CD1c-positive myeloid dendritic cell (primary cell): Measurements from ENCODE around the gene VSIG2.

Experiments used
- DNase-seq: peaks from one replicate; pipeline ENCODE4 v3.0.0-alpha.2; 2016; ENCODE audit errors: extremely low spot score

Gene VSIG2

DNA sequence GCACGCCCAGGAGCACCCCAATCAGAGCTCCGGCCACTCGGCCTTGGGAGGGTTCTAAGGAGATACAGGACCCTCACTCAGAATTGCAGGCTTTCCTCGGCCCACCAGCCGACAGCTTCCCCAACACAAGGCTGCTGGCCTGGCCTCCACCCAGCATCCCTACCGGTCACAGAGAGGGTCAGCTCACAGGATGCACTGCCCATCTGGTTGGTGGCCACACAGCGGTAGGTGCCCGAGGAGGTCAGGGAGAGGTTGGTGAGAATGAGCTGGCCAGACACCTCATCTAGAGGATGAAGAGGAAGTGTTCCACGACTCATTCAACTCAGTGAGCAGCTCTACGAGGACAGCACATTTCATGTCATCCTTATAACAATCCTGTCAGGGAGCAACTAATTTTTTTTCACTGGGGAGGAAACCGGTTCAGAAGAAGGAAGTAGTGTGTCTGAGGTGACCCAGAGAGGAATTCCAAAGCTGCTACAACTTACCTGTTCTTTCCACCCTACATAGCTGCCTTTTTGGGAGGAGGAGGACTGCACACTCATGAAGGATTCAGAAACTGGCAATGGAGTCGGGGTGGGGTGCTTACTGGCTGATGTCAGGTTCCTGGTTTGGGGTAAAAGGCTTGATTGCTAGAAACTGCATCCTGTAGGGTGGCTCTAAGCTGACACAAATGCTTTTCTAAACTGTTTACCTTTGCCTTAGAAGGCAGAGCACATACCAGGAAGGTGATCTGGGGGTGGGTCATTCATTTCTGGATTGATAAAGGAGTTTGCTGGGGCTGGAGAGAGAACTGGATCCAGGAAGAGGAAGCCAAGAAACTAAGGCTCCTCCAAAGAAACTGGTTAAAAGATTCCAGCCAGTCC is 3.3 kb downstream of the VSIG2 start:
- peak; percentile 63 for DNase-seq

DNA sequence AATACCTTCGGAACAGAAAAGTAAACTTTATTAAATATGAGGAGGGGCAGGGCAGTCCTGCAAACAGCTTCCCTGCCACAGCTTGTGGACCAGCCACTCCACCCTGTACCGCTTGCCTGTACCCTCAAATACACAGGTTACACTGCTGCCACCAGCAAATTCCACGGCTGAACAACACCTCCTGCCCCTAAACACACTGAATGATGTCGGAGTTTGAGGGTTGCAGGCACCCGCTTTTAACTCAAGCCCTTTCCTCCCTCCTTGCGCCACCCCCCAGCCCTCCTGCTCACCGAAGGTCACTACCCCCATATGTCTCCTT is 4.0 kb downstream of the VSIG2 start:
- DNase-seq: no peak

DNA sequence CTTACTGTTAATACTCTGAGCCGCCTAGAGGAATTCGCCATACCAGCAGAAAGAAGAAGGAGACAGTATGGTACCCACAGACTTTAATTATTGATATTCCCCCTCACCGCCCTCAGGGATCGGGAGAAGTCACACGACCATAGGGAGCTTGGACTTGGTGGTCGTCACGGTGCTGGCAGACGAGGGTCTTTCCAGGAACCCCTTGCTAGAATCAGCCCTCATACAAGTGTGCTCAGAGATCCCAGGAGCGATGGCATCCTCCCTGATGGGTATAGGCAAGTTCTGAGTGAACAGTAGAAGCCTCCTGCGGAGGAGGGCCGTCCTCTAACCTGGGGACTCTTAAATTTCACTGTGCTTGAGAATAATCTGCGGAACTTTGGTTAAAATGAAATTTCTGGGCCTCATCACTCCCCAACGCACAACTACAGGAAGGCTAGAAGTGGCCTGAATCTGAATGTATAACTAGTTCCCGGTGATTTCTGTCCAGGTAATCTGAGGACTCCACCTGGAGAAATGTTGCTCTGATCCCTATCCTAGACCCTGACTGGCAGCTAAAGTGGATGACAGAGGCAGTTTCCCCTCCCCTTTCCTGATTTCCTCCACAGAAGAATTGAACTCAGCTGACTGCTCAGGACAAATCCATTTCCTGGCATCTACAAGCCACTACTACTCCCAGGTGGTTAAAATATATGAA is 4.5 kb downstream of the VSIG2 start:
- DNase-seq: no peak

DNA sequence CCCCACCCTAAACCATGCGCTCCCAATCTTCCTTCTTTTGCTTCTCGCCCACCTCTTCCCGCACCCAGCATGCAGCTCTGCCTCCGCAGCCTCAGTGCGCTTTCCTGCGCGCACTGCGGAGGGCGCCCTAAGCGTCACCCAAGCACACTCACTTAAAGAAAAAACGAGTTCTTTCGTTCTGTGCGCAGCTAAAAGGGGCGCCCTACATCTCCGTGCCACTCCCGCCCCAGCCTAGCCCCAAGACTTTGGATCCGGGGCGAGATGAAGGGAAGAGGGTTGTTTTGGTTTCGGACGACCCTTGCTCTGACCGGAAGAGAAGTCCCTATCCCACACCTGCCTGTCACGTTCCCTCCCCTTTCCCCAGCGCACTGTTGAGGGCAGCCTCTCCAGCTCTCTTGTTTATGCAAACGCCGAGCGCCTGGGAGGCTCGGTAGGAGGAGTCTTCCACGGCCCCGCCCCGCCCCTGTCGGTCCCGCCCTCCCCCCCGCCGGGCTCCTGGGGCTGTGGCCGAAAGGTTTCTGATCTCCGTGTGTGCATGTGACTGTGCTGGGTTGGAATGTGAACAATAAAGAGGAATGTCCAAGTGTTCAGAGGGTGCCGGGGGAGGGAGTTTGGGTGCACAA is 5.3 kb downstream of the VSIG2 start:
- peak; percentile 81 for DNase-seq

DNA sequence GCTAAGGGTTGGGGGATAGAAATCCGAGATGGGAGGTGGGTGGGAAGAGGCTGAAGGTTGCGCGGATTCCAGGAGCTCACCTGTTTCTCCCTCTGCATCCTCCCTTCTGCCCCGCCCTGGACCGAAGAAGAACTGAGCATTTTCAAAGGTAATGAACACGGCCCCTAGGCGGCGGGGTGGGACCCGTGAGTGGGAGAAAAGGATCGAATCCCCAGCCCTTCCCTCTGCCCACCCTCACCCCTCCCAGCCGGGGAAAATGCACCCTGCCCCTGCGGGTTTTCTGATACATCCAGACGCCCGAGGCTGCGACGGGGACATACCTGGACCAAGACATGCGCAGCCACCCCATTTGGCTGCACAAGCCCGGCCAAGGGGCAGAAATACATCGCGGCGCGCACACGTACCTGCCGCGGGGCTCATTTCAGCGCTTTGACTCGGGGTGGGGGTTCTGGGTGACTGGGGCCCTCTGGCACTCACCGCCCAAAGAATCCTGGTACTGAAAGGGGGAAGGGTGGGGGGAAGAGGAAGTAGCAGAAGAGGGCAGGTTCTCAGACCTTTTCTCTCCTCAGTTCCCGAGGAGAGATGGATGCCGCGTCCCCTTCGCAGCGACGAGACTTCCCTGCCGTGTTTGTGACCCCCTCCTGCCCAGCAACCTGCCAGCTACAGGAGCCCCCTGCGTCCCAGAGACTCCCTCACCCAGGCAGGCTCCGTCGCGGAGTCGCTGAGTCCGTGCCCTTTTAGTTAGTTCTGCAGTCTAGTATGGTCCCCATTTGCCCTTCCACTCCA is 6.0 kb downstream of the VSIG2 start:
- no peak for DNase-seq

DNA sequence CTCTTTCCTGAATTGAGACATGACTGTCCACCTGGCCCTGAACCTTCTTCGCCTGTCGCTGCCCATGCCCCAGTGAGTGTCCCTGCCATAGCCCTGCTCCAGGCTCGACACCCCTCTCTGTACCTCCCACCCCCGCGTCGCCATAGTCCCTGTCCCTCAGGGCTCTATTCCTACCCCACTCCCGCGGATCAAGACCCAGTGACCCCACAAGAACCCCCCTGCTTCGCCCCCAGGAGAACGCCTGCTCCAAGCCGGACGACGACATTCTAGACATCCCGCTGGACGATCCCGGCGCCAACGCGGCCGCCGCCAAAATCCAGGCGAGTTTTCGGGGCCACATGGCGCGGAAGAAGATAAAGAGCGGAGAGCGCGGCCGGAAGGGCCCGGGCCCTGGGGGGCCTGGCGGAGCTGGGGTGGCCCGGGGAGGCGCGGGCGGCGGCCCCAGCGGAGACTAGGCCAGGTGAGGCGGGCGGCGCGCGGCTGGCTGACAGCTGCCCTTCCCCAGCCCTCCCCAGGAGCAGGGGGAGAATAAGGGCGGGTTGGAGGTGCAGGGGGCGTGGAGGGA is 6.7 kb downstream of the VSIG2 start:
- no peak for DNase-seq

DNA sequence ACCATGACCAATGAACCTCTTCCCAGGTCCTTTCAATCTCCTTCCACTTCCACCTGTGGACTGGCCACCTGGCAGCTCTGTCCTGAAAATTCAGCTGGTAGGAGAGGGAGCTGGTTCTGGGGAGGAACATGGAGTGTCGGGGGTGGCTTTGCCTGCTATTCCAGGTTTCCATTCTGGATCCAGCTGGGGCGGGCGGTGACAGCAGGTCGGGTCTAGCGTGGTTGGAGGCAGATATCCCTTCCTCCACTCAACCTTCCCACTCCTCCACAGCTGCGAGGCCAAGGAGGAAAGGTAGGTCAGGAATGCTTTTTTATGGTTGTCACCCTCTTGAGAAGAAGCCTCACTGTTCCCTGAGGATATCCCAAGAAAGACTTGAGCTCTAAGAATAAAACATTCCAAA is 9.0 kb downstream of the VSIG2 start:
- DNase-seq: no peak

DNA sequence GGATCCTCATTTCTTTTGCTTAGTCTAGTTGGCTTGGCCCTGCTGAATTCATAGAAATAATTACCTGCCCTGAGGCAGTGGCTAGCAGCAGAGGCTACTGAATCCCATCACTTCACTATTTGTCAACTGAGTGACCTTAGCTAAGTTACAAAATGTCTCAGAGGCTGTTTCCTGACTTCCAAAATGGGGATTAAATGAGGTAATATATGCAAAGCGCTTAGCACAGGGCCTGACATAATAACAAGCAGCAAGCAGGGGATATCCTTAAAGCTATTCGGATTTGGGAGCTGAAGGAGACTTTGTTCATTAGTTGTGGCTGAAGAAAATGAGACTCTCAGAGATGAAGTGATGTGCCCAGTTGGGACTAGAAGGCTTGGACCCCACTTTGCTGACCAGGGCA is 9.5 kb downstream of the VSIG2 start:
- no peak for DNase-seq

DNA sequence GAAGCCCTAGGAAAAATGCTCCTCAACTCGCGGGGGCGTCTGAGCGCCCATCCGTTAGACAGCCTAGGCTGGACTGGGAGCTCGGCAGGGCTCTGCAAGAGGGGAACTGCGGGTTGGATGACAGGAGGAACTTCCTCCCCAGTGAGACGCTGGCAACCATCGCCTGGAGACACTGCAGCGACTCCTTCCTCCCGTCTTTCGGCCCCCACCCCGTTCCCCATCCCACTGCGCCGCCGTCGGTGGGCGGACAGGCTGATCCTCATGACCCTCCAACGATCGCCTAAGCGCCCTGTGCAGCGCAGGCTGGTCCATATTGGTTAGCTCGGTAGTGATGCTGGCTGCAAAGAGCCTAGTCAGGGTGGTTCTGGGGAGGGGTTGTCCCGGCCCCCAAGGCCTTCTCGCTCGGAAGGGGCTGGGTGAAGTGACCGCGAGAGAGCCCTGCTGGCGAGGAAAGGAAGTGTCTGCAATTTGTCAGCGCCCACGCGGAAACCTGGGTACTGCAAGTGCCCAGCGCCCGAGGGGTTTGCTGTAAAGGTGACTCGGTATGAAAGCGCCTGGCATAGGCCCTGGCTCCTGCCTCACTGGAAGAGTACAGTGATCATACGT is 11.7 kb downstream of the VSIG2 start:
- peak; percentile 81 for DNase-seq

DNA sequence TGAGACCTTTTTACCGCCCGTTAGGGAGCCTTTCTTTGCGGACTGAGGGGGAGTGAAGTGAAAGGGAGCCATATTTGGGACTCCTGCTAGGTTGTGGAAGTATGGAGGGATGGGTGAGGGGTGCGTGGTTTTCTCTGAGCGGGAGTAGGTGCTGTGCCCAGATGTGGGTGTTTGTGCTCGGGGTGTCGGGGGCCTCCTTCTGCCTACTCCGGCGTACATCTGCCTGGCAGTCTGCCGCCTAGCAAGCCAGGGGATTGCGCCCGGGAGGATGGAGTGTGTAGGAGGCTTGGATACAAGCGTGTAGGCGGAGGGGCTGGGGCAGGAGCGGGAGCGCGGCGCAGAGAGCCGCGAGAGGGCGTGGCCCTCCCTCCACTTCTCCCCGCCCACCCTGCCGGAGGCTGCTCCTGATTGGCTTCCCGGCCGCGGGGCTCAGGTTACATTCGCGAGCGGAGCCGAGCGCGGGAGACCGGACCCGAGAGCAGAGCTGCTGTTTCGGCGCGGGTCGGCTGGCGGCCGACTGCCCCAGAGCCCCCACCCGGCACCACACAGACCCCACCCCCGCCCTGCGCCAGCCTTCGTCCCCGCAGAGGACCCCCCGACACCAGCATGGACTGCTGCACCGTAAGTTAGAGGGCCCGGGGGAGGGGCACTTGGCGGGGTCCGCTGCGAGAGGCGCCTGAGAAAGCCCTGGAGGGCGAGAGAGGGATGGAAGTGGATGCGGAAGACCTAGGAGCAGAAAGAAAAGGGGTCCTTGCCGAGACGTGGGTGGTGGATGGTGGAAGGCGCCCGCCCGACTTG is 12.4 kb downstream of the VSIG2 start, which contains the start of gene NRGN:
Gene NRGN (plus strand): TSS at position 464 of the 798 bp plus-strand sequence. CDS start 143 bp downstream, at position 607.
- DNase-seq: peak; percentile 90

DNA sequence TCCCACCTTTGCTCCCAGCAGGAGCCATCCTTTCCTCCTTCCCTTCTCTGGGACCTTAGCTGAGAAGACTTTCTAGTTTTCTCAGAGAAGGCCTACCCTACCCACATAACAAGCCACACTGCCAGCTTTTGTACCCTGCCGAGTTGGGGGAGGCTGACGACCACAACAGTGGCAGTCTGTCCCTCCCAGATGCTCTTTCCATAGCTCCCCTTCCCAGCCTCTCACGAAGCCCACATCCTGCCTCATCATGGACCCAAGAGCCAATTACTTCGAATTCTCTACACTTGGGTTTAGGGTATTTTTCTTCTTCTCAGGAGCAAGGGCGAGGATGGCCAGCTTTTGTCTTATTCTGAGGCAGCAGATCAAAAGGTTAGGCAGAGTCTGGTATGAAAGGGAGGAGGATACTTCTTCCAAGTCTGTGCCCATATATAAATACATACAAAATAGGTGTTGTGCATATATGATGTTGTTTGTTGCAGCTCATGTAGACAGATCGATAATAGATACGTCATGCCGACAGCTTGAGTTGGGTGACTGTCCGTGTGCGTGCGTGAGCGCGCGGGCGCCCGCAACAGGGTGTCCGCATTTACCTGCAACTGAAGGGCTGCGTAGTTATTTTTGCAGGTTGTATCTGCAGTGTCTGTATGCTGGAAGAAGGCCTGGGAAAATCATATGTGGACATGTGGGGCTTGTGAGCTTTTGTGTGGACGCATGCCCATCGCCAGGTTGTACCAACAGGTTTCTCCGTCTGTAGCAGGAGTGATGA is 13.2 kb downstream of the VSIG2 start:
- DNase-seq: no peak

DNA sequence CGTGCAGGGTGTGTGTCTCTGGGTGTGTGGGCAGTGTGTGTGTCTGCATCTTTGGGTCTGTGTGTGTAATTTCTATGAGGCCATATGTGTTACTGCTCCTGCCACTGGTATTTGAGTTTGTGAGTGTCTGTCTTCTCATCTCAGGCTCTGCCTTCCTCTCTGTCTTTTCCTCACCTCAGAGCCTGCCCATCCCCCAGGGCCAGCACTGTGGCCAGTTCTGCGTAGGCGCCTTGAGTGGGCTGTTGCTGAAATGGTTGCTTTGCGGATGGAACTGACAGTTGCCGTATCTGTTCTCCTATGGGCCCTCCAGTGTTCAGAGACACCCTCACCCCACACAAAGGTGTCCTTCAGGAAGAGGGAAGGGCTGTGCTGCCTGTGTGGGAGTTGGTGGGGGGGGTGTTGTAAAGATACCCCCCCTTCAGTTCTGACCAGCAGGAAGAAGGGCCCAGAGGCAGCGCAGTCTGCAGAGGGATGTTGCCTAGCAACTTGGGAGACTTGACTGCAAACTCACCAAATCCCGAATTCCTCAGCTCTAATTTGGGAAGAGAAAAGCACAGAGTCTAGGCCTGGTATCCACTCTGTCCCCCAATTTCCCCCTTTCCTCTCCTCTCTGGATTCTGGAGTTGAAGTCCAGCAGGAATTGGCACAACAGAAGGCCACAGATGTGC is 14.3 kb downstream of the VSIG2 start:
- DNase-seq: peak; percentile 25

DNA sequence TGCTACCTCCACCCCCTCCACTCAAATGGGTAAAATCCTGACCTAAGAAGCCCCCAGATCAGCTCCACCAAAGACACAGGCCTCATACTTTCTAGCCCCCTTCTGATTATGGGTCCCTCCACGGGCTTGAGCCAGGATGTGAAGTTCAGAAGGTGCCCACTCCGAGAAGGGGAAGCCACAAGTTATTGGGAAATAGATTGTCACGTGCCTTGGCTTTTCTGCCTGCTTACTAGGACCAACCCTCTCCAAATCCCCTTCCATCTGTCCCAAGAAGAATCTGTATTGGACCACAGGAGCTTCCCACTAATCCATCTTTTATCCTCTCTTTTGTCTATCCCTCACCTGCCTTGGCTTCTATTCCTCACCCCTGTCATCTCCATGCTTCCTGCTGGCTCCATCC is 15.3 kb downstream of the VSIG2 start:
- peak; percentile 70 for DNase-seq

DNA sequence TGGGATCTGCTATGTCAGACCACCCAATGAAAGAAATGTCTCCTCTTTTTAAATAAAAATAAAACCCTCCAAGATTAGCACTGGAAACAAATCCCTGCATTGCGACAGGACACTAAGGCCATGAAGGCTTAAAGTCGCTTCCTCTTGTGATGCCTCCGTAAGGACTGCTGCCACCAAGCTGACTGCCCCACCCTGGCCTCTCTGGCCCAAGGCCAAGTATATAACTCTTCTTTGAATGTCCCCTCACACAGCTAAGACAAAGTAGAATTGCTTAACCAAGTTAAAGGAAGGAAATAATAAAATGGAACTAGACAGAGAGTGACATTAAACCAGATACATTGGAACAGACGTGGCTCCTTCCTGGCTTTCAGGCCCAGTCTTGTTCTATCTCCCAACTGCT is 19.8 kb downstream of the VSIG2 start:
- peak; percentile 43 for DNase-seq

DNA sequence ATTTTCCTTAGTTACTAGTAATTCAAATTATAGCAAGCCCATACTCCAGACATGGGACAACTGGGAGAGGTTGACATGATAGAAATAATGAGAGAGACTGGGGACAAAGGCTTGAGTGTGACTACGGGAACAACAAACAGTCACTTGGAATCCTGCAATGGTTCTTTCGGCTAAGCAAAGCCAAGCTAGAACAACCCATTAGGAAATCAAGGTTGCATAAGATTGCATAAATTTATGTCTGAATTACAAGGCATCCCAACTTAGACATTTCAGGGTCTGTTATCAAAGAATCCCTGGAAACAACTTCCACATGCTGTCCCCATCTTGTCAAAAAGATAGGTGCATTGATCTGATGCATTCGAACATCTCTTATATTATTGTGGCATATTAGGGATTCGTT is 22.5 kb downstream of the VSIG2 start:
- DNase-seq: no peak

DNA sequence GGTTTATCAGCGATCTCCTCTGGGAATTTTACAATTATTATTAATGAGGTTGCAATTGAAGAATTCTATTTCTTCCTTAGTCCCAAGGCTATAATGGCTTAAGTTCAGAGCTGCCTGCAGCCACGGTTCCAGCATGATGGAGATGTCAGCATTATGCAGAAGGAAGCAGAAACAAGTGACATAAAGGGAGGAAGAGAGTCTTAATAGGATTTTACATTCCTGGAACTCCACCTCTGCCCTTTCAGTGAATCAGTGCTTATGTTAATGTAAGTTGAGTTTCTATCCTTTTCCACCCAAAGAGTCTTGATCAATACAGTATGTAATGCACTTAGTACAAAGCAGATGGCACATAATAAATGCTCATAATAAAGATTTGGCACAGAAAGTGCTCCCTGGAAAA is 23.9 kb downstream of the VSIG2 start:
- DNase-seq: no peak

DNA sequence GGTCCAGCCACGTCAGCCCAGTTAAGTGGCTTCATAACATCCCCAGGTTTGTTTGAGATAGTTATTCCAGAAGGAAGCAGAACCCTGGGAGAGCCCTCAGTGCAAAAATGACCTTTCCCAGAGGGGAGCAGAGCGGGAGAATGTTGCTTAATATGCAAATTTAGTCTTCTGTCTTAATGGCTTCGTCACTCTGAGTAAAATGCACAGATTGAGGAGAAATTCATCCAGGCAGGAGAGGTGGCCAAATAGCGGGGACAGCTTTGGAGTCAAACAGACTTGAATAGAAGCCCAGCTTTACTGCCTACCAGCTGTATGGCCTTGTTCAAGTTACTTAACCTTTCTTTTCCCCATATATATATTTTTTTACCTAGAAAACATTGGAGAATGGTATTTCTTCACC is 24.6 kb downstream of the VSIG2 start:
- DNase-seq: no peak

DNA sequence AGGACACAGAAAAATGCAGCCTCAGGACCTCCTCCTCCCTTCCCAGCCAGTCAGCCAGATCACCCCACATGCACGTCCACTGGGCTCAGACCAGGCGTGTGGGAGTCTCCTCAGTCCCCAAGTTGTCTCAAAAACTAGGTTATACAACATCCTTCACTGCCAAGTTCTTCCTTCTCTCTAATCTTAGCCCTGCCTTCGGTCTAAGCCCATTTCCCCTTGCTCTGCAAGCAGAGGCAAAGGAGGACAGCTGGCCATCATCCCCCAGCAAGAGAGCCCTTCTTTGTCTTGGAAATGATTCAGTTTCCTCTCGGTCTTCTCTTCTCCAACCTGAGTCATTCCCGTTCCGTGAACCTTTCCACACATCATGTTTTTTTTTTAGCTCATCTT is 26.3 kb downstream of the VSIG2 start:
- no peak for DNase-seq
